ENCODE measurements around the gene NFATC2IP.
"Not testable (repeated sequence)": the region's sequence is repeated elsewhere in the genome, so short reads cannot be mapped to it uniquely, and the experiment has no call there.

Gene NFATC2IP

GRCh38 chr16:28974437-28975157 is 23.9 kb downstream of the NFATC2IP start, which contains the start of gene SPNS1:
SPNS1 (plus strand) TSS chr16:28974778; CDS start chr16:28975152, 374 bp downstream.
- peak; percentile 23 for FAIRE-seq

GRCh38 chr16:28975158-28975599 is 24.4 kb downstream of the NFATC2IP start:
- FAIRE-seq = no peak

DNA sequence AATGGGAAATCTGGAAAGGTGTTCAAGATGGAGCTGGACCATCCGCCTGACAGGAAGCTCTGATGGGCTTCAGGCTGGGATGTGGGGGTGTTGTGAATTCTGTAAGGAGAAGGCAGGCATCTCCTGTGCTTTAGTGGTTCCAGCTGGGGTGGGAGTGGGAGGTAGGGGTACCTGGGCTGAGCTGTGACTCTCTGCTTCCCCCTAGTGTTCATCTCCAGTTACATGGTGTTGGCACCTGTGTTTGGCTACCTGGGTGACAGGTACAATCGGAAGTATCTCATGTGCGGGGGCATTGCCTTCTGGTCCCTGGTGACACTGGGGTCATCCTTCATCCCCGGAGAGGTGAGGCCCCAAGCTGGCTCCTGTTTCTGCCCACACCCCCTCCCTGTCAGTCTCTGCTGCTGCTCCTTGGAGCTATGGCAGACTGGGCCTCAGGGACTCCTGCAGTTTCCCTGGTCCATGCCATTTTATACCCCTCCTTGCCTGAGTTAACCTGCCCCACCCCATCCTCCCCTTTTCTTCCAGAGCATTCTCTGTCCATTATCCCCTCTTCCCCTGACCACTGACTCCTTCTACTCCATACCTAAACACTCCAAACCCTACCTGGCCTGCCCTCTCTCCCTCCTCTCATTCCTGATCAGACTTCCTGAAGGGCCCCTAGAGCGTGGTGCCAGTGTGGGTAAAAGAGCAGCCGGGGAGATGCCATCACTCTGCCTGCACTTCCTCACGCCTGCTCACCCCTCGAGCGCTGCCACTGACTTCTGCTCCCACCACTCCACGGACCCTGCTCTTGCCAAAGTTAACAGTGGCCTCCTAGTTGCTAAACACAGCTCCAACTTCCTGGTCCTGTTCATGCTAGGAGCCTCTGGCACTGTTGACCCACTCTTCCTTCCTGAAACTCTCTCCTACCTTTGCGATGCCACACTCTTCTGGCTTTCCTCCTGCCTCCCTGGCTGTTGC is 27.2 kb downstream of the NFATC2IP start:
- FAIRE-seq = no peak

GRCh38 chr16:28980330-28980729 is 29.6 kb downstream of the NFATC2IP start:
- not testable (repeated sequence) for FAIRE-seq

- FAIRE-seq = no peak
Observed at GRCh38 chr16:28980929-28981328, 30.2 kb downstream of the NFATC2IP start.

GRCh38 chr16:28981517-28981916 is 30.8 kb downstream of the NFATC2IP start:
- no peak for FAIRE-seq

DNA sequence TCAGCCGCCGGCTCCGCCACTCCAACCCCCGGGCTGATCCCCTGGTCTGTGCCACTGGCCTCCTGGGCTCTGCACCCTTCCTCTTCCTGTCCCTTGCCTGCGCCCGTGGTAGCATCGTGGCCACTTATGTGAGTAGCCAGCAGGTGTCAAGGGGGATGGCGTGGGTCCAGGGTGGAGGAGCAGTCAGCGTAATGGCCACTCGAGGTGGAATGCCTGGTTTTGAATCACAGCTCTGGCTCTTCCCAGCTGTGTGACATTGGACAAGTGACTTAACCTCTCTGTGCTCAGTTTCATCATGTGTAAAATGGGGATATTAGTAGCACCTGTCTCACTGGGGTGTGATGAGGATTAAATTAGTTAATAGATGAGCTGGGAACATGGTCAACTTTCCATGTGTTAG is 31.7 kb downstream of the NFATC2IP start:
- no peak for FAIRE-seq

- FAIRE-seq = no peak
Observed at GRCh38 chr16:28982949-28983348, 32.2 kb downstream of the NFATC2IP start.

DNA sequence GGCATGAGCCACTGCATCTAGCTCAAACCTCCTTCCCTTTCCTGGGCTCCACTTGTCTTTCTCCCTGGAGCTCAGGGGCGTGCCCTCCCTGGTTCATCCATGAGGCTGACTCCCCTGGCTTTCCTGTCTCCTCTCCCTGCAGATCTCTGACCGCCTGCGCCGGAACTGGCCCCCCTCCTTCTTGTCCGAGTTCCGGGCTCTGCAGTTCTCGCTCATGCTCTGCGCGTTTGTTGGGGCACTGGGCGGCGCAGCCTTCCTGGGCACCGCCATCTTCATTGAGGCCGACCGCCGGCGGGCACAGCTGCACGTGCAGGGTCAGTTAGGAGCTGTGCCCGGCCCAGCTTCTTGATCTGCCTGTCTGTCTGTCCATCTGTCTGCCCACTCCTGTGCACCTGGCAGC is 32.9 kb downstream of the NFATC2IP start:
- no peak for FAIRE-seq

DNA sequence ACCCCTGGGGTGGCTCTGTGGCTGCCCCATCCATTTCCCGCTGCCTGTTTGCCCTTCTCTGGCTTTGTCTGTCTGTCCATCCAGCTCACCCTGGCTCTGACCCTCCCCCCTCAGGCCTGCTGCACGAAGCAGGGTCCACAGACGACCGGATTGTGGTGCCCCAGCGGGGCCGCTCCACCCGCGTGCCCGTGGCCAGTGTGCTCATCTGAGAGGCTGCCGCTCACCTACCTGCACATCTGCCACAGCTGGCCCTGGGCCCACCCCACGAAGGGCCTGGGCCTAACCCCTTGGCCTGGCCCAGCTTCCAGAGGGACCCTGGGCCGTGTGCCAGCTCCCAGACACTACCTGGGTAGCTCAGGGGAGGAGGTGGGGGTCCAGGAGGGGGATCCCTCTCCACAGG is 33.4 kb downstream of the NFATC2IP start:
- FAIRE-seq = no peak

- no peak for FAIRE-seq
Observed at GRCh38 chr16:28984619-28985135, 33.9 kb downstream of the NFATC2IP start, which contains the start of gene LAT. LAT (plus strand) TSS chr16:28985052; CDS start chr16:28985418, 366 bp downstream.

GRCh38 chr16:28985211-28986041 is 34.7 kb downstream of the NFATC2IP start:
- no peak for FAIRE-seq

GRCh38 chr16:28986046-28986445 is 35.3 kb downstream of the NFATC2IP start:
- no peak for FAIRE-seq

DNA sequence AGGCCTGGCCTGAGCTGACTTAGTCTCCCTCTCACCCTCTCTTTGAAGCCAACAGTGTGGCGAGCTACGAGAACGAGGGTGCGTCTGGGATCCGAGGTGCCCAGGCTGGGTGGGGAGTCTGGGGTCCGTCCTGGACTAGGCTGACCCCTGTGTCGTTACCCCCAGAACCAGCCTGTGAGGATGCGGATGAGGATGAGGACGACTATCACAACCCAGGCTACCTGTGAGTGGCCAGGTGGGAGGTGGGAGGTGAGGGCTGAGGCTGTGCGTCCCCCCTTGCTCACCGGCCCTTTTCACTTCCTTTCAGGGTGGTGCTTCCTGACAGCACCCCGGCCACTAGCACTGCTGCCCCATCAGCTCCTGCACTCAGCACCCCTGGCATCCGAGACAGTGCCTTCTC is 35.8 kb downstream of the NFATC2IP start:
- no peak for FAIRE-seq

DNA sequence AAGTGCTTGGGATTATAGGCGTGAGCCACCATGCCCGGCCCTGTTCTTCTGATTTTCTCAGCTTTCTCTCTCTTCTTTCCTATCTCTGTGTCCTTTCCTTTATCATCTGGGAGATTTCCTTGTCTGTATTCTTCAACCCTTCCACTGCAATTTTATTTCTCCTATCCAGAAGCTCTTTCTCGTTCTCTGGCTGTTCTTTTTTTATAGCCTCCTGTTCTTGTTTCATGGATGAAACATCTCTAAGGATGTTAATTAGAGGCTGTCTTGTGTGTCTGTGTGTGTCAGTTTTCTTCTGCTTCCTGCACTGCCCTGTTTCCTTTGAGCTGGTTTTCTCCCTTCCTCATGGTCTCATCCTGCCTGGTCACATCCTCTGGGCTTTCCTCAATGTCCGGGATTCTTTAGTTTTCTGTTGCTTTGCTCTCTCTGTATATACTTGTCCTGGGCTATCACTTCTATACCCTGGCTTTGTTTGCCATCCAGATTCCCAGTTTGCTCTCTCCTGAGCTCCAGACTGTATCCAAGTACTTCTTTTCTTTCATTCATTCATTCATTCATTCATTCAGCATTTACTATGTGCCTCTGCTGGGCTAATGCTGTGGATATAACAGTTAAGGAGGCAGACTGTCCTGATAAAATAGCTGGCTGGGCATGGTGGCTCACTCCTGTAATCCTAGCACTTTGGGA is 36.6 kb downstream of the NFATC2IP start:
- FAIRE-seq = no peak

GRCh38 chr16:28989363-28989762 is 38.6 kb downstream of the NFATC2IP start:
- FAIRE-seq = no peak

GRCh38 chr16:28990375-28991040 is 39.8 kb downstream of the NFATC2IP start:
- no peak for FAIRE-seq

GRCh38 chr16:28991687-28992086 is 41.0 kb downstream of the NFATC2IP start:
- no peak for FAIRE-seq

DNA sequence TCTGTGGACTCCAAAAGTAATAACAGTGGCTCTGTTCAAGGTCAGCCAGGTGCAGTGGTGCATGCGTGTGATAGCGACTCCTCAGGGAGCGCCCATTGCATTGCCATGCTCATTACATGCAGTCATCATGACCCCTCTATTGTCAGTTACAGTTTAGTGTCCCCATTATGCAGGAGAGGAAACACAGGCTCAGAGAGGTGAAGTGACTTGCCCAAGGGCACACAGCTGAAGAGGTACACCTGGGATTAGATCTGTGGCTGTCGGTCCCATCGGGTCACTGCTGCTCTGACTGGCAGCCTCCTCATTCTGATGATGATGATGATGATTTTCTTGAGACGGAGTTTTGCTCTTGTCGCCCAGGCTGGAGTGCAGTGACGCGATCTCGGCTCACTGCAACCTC is 41.8 kb downstream of the NFATC2IP start:
- no peak for FAIRE-seq

DNA sequence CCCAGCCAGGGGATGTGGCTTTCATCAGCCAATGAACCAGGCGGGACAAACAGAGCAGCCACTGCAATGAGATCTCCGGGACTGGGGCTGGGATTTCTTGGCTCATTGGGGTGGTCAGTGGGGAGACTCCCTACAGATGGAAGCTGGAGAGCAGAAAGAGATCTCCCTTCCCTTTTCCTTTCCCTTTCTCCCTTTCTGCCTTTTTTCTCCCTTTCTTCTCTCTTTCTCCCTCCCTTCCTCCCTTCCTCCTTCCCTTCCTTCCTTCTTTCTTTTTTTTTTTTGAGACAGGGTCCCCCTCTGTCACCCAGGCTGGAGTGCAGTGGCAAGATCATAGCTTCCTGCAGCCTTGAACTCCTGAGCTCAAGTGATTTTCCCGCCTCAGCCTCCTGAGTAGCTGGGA is 48.1 kb downstream of the NFATC2IP start:
- no peak for FAIRE-seq

DNA sequence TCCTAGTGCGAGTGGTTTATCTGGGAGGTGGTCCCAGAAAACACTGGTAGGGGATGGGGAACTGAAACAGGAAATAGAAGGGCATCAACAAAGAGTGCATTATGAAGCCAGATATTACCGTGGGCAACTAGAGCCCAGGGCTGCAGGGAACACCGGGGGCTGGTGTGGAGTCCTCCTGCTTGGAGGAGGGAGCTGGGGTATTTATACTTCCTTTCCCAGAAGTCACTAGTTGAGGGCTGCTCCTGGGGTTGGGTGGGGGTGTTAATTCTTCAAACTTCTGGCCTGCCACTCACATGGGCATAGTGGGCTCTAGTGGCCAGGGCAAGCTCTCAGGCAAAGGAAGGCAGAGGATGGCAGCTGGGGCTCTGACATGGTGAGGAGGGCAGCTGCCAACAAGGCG is 48.8 kb downstream of the NFATC2IP start:
- FAIRE-seq = no peak

All from endometrium (tissue), 2 donors.